Occipital lobe (tissue), 3 donors: ENCODE measurements around the gene CYP1A2. TPM values are rescaled to one million over a fixed set of nuclear protein-coding genes. Genes with fewer than 3 reads are reported as not detected.

ENCODE experiments used
- DNase-seq: peaks from one replicate; lab custom pipeline; 2025; lab: John Stamatoyannopoulos, UW
- small RNA-seq: library from RNA; depleted of rRNA; stranded (forward); fragments of <200 nt; gene quantifications from one replicate; pipeline ENCODE3, GENCODE V24; 2014
- total RNA-seq: library from RNA; depleted of rRNA; stranded (reverse); fragments of >200 nt; gene quantifications from one replicate; pipeline ENCODE4 v1.2.3, GENCODE V29; 2014

Gene CYP1A2
- total RNA-seq, 1 donor from 2014 or later: not detected

GRCh38 chr15:74802862-74803447 is 54.3 kb downstream of the CYP1A2 start:
- DNase-seq: no peak

GRCh38 chr15:74804935-74805334 is 56.3 kb downstream of the CYP1A2 start:
- DNase-seq: no peak

Small RNA genes within 50 kb of the gene (small RNA-seq; reads per million reads assigned to genes)
- gene MIR4513: not detected

Other genes with a start within 250 kb of the CYP1A2 start
- gene ARID3B, start 207.6 kb upstream of the CYP1A2 start, total RNA-seq: 8.3 TPM
- gene CLK3, start 133.0 kb upstream of the CYP1A2 start, total RNA-seq: 27.0 TPM
- 12.9 TPM for gene EDC3, start 52.8 kb upstream of the CYP1A2 start, total RNA-seq
- 0.47 TPM for gene CYP1A1, start 23.3 kb upstream of the CYP1A2 start, total RNA-seq
- 24.0 TPM for gene CSK, start 33.2 kb downstream of the CYP1A2 start, total RNA-seq
- gene LMAN1L, start 64.0 kb downstream of the CYP1A2 start, total RNA-seq: not detected
- 1.6 TPM for gene CPLX3, start 77.8 kb downstream of the CYP1A2 start, total RNA-seq
- gene ULK3, start 94.3 kb downstream of the CYP1A2 start, total RNA-seq: 32.4 TPM
- gene SCAMP2, start 124.5 kb downstream of the CYP1A2 start, total RNA-seq: 8.0 TPM
- 37.9 TPM for gene MPI, start 141.2 kb downstream of the CYP1A2 start, total RNA-seq
- gene FAM219B, start 158.0 kb downstream of the CYP1A2 start, total RNA-seq: 64.6 TPM
- 43.8 TPM for gene COX5A, start 189.2 kb downstream of the CYP1A2 start, total RNA-seq
- gene RPP25, start 207.9 kb downstream of the CYP1A2 start, total RNA-seq: 6.4 TPM
- gene SCAMP5, start 246.7 kb downstream of the CYP1A2 start, total RNA-seq: 51.3 TPM